ENCODE results near the gene NPAP1. TPM values are rescaled to one million over a fixed set of nuclear protein-coding genes. Genes with fewer than 3 reads are reported as not detected.
"Not testable (repeated sequence)": the region's sequence is repeated elsewhere in the genome, so short reads cannot be mapped to it uniquely, and the experiment has no call there.

The NPAP1 gene
- total RNA-seq, 2 donors from 2014 or later, result 0.26 to 0.33 TPM

GRCh38 chr15:24659622-24660021 lies 16.0 kb upstream of the NPAP1 start:
- intact Hi-C loops (cut with DNase I), result no loop called here
- H3K4me3 ChIP-seq, result no peak overlapping the region
- no peaks in the 10 kb centered on the region for H3K4me1 ChIP-seq
- H3K27me3 ChIP-seq, result no peaks in the 10 kb centered on the region
- no peaks in the 10 kb centered on the region for H3K36me3 ChIP-seq (replicated peaks in 1 of 2; ENCODE audit: insufficient read depth in 1 of 2, low read depth in 2 of 2)
- TF ChIP-seq POLR2A (IDR thresholded peaks at IDR 0.05) (no peak), CTCF (IDR thresholded peaks at IDR 0.05) (no peak)
- no peak overlapping the region for H3K27ac ChIP-seq
- ATAC-seq (no peak), DNase-seq (no peak)
- H3K9me3 ChIP-seq, result no peaks in the 10 kb centered on the region
- 47 to 65% methylated on average over 7 of the region's 7 CpGs for WGBS, 2 donors

- H3K4me3 ChIP-seq, result no peak overlapping the region
Measured at GRCh38 chr15:24662991-24663390, 12.6 kb upstream of the NPAP1 start.

GRCh38 chr15:24676431-24676830 lies 856 bp downstream of the NPAP1 start:
- Histone ChIP-seq H3K4me3 (no peak overlapping the region), H3K9me3 (no peaks in the 10 kb centered on the region), H3K27ac (no peak overlapping the region), H3K27me3 (no peaks in the 10 kb centered on the region), H3K4me1 (no peaks in the 10 kb centered on the region), H3K36me3 (replicated peaks in 1 of 2; ENCODE audit: insufficient read depth in 1 of 2, low read depth in 2 of 2) (no peaks in the 10 kb centered on the region)
- WGBS, 2 donors, result 75 to 88% methylated on average over 9 to 13 of the region's 14 CpGs
- intact Hi-C loops (cut with DNase I), result no loop called here
- DNase-seq, result no peak
- TF ChIP-seq CTCF (IDR thresholded peaks at IDR 0.05), result no peak
- no peak for TF ChIP-seq POLR2A (IDR thresholded peaks at IDR 0.05)
- ATAC-seq, result no peak

More at GRCh38 chr15:24662991-24663390, 12.6 kb upstream of the NPAP1 start:
- TF ChIP-seq CTCF (IDR thresholded peaks at IDR 0.05) (no peak), POLR2A (IDR thresholded peaks at IDR 0.05) (no peak)
- Histone ChIP-seq H3K27me3 (no peaks in the 10 kb centered on the region), H3K4me1 (no peaks in the 10 kb centered on the region), H3K27ac (no peak overlapping the region), H3K9me3 (no peaks in the 10 kb centered on the region), H3K36me3 (replicated peaks in 1 of 2; ENCODE audit: insufficient read depth in 1 of 2, low read depth in 2 of 2) (no peaks in the 10 kb centered on the region)
- DNase-seq (no peak), ATAC-seq (no peak)
- intact Hi-C loops (cut with DNase I), result no loop called here
- WGBS, 2 donors, result 33 to 43% methylated on average over 1 of the region's 1 CpG

- TF ChIP-seq CTCF (IDR thresholded peaks at IDR 0.05) (no peak), POLR2A (IDR thresholded peaks at IDR 0.05) (no peak)
- no peaks in the 10 kb centered on the region for H3K27me3 ChIP-seq
- no peak for DNase-seq
- intact Hi-C loops (cut with DNase I), result no loop called here
- H3K4me3 ChIP-seq, result no peak overlapping the region
- 37 to 50% methylated on average over 1 of the region's 1 CpG for WGBS, 2 donors
- H3K4me1 ChIP-seq, result no peaks in the 10 kb centered on the region
- H3K27ac ChIP-seq, result no peak overlapping the region
- ATAC-seq, result no peak
- no peaks in the 10 kb centered on the region for H3K36me3 ChIP-seq (replicated peaks in 1 of 2; ENCODE audit: insufficient read depth in 1 of 2, low read depth in 2 of 2)
- H3K9me3 ChIP-seq, result no peaks in the 10 kb centered on the region
Measured at GRCh38 chr15:24678485-24678884, 2.9 kb downstream of the NPAP1 start.

GRCh38 chr15:24682002-24682401 lies 6.4 kb downstream of the NPAP1 start:
- Histone ChIP-seq H3K9me3 (no peaks in the 10 kb centered on the region), H3K4me3 (no peak overlapping the region), H3K36me3 (replicated peaks in 1 of 2; ENCODE audit: insufficient read depth in 1 of 2, low read depth in 2 of 2) (no peaks in the 10 kb centered on the region), H3K27me3 (no peaks in the 10 kb centered on the region), H3K4me1 (no peaks in the 10 kb centered on the region), H3K27ac (no peak overlapping the region)
- 65 to 66% methylated on average over 3 of the region's 3 CpGs for WGBS, 2 donors
- no peak for ATAC-seq
- no peak for DNase-seq
- no peak for TF ChIP-seq POLR2A (IDR thresholded peaks at IDR 0.05)
- no peak for TF ChIP-seq CTCF (IDR thresholded peaks at IDR 0.05)
- intact Hi-C loops (cut with DNase I), result no loop called here

- DNase-seq; H3K4me1 ChIP-seq; intact Hi-C loops (cut with DNase I); ATAC-seq; H3K27ac ChIP-seq; H3K4me3 ChIP-seq; H3K27me3 ChIP-seq; H3K36me3 ChIP-seq (replicated peaks in 1 of 2; ENCODE audit: insufficient read depth in 1 of 2, low read depth in 2 of 2); H3K9me3 ChIP-seq: not testable (repeated sequence)
- 71 to 77% methylated on average over 4 of the region's 4 CpGs for WGBS, 2 donors
Measured at GRCh38 chr15:24682905-24683304, 7.3 kb downstream of the NPAP1 start.

Measured in body of pancreas (tissue), 4 donors.